Natural killer cell (primary cell): ENCODE results near the gene CNNM4. TPM values are rescaled to one million over a fixed set of nuclear protein-coding genes. Genes with fewer than 3 reads are reported as not detected.

Source experiments
- ATAC-seq, 3 donors: fragments of 150-1000 bp in 2 of 3; fragments of 200-7000 bp in 1 of 3; cut with Tn5 transposase; 1 replicate in 1 of 3; 2 replicates in 2 of 3; pipeline ENCODE4 v1.10.0; 2021; ENCODE audit warnings: mild to moderate bottlenecking in 2 of 3, moderate library complexity in 2 of 3
- DNase-seq, 2 donors: peaks; one replicate each; pipeline versions ENCODE4 v3.0.0 to v3.0.0-alpha.2; 2013 to 2021; ENCODE audit warnings: mixed read lengths in 1 of 2
- H3K27ac ChIP-seq: one replicate; pipeline ENCODE4 v1.5.1; 2013; ENCODE audit warnings: mild to moderate bottlenecking, low read length
- H3K27me3 ChIP-seq: one replicate; pipeline ENCODE4 v1.6.1; 2013; ENCODE audit warnings: low read length; ENCODE audit not compliant: control insufficient read depth, insufficient read depth
- H3K36me3 ChIP-seq: one replicate; pipeline ENCODE4 v1.6.1; 2013; ENCODE audit warnings: low read length; ENCODE audit not compliant: control insufficient read depth, insufficient read depth
- H3K4me1 ChIP-seq: one replicate; pipeline ENCODE4 v1.6.1; 2013; ENCODE audit warnings: low read length; ENCODE audit not compliant: control insufficient read depth, insufficient read depth
- H3K4me3 ChIP-seq: one replicate; pipeline ENCODE4 v1.5.1; 2013; ENCODE audit warnings: low read length
- H3K9me3 ChIP-seq: one replicate; pipeline ENCODE4 v1.6.1; 2013; ENCODE audit warnings: low read length; ENCODE audit not compliant: control insufficient read depth, insufficient read depth
- H3K27ac Mint-ChIP-seq, 2 donors: one replicate each; pipeline ENCODE4 v1.8.0; 2022; ENCODE audit warnings: mild to moderate bottlenecking in 2 of 2, mixed read lengths in 2 of 2, moderate library complexity in 1 of 2
- H3K27me3 Mint-ChIP-seq, 2 donors: one replicate each; pipeline ENCODE4 v1.8.0; 2022; ENCODE audit warnings: low read depth in 2 of 2, mixed read lengths in 2 of 2
- H3K36me3 Mint-ChIP-seq: one replicate; pipeline ENCODE4 v1.8.0; 2022; ENCODE audit warnings: mixed read lengths
- H3K4me1 Mint-ChIP-seq, 2 donors: one replicate each; pipeline ENCODE4 v1.8.0; 2022; ENCODE audit warnings: mixed read lengths in 2 of 2
- H3K4me3 Mint-ChIP-seq: one replicate; pipeline ENCODE4 v1.8.0; 2022; ENCODE audit warnings: mild to moderate bottlenecking, moderate library complexity, mixed read lengths
- H3K9me3 Mint-ChIP-seq, 2 donors: one replicate each; pipeline ENCODE4 v1.8.0; 2022; ENCODE audit warnings: mixed read lengths in 2 of 2
- WGBS: methylation state at CpG from one replicate; pipeline ENCODE4 v1.1.7; 2013; ENCODE audit warnings: missing lambda C conversion rate; ENCODE audit not compliant: insufficient coverage; 5-methylcytosine and 5-hydroxymethylcytosine counted together
- intact Hi-C: fragments of 100-400 bp; cut with micrococcal nuclease; formaldehyde crosslinking; loops from one replicate; pipeline ENCODE4 v1.14.2; 2022
- total RNA-seq, 4 donors: library from RNA; stranded (reverse); fragments of 120-200 nt in 1 of 4; gene quantifications; one replicate each; pipeline versions ENCODE4 v1.2.3 to v1.2.4, GENCODE V29; 2013 to 2022
- TF ChIP-seq, protein P1 (sequence below): fragments of 200-600 bp; IDR thresholded peaks from one replicate; pipeline ENCODE4 v1.8.0; 2022; ENCODE audit warnings: antibody characterized with exemption

Gene CNNM4
- total RNA-seq, 3 donors from 2014 or later (not counting 1 experiment from before 2014, with no cell fraction given) = 9.9 to 12.1 (median 10.7) TPM

DNA sequence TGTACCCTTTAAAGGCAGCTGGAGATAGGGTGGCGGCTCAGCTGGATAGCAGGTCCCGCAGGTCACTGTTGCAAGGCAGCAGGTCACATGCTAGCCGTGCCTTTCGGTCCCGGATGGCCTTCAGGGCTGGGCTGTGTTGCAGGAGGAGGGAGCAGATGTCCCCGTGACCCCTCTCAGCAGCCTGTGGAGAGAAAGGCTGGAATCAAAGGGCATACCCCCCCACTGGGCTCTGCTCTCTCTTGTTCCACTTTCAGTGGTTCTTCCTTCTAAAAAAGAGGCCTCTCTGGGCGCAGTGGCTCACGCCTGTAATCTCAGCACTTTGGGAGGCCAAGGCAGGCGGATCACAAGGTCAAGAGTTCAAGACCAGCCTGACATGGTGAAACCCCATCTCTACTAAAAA is 87.6 kb downstream of the CNNM4 start:
- WGBS = 98% methylated on average over 9 of the region's 9 CpGs
- Histone ChIP-seq H3K4me1 (no peaks in the 10 kb centered on the region), H3K9me3 (no peaks in the 10 kb centered on the region), H3K27me3 (no peaks in the 10 kb centered on the region), H3K27ac (no peak overlapping the region), H3K36me3 (peaks cover 40% of the 10 kb centered on the region), H3K4me3 (no peak overlapping the region)
- H3K27me3 Mint-ChIP-seq = no peaks in the 10 kb centered on the region
- no peaks in the 10 kb centered on the region for H3K4me1 Mint-ChIP-seq
- no peak overlapping the region for H3K27ac Mint-ChIP-seq
- no peaks in the 10 kb centered on the region for H3K9me3 Mint-ChIP-seq
- H3K4me3 Mint-ChIP-seq = no peak overlapping the region
- no peak for ATAC-seq
- no peak for DNase-seq
- H3K36me3 Mint-ChIP-seq = no peaks in the 10 kb centered on the region
- intact Hi-C loops = no loop called here
- TF ChIP-seq, protein P1, sequence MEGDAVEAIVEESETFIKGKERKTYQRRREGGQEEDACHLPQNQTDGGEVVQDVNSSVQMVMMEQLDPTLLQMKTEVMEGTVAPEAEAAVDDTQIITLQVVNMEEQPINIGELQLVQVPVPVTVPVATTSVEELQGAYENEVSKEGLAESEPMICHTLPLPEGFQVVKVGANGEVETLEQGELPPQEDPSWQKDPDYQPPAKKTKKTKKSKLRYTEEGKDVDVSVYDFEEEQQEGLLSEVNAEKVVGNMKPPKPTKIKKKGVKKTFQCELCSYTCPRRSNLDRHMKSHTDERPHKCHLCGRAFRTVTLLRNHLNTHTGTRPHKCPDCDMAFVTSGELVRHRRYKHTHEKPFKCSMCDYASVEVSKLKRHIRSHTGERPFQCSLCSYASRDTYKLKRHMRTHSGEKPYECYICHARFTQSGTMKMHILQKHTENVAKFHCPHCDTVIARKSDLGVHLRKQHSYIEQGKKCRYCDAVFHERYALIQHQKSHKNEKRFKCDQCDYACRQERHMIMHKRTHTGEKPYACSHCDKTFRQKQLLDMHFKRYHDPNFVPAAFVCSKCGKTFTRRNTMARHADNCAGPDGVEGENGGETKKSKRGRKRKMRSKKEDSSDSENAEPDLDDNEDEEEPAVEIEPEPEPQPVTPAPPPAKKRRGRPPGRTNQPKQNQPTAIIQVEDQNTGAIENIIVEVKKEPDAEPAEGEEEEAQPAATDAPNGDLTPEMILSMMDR = no peak

DNA sequence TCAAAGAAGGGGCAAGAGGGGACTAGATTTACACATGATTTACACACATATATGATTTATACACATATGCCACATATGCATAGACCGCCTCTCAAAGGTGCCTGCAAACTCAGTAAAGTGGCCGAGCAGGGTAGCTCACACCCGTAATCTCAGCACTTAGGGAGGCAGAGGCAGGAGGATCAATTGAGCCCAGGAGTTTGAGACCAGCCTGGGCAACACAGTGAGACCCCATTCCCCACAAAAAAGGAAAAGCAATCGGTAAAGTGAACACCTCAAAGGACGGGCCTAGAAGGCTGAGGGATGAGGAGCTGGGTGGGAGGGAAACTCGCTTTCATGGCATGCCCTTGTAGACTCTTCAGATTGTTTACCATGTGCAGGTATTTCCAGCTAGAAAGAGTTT is 92.0 kb downstream of the CNNM4 start:
- no peaks in the 10 kb centered on the region for H3K27me3 Mint-ChIP-seq
- H3K27ac ChIP-seq = no peak overlapping the region
- 94% methylated on average over 6 of the region's 6 CpGs for WGBS
- H3K4me3 ChIP-seq = no peak overlapping the region
- H3K4me1 Mint-ChIP-seq = peaks cover 20 to 23% of the 10 kb centered on the region in 2 donors
- H3K9me3 Mint-ChIP-seq = no peaks in the 10 kb centered on the region
- H3K27ac Mint-ChIP-seq = no peak overlapping the region
- no peak for DNase-seq
- no peak for ATAC-seq
- TF ChIP-seq, protein P1 = no peak
- H3K9me3 ChIP-seq = no peaks in the 10 kb centered on the region
- H3K36me3 Mint-ChIP-seq = no peaks in the 10 kb centered on the region
- peaks cover 15% of the 10 kb centered on the region for H3K4me1 ChIP-seq
- H3K4me3 Mint-ChIP-seq = no peak overlapping the region
- intact Hi-C loops = loop anchor here (10.0 kb wide), 1 partner anchor 262 kb away; the partner anchor contains the start of gene ANKRD36
- no peaks in the 10 kb centered on the region for H3K27me3 ChIP-seq
- H3K36me3 ChIP-seq = peaks cover 46% of the 10 kb centered on the region

DNA sequence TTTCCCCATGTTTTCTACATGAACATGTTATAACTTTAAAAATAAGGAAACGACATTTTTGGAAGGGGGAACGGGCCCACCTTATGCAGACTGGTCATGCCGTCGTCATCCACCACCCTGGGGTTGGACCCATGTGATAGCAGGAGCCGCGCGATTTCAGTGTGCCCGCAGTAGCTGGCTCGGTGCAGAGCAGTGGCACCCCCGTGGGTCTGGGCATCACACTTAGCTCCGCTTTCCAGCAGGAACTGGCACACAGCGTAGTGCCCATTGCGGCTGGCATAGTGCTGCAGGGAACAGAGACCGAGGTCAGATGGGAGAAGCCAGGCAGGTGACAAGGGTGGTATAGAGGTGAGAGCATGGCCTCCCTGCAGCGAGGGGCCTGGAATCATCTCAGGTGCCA is 92.6 kb downstream of the CNNM4 start:
- no peak overlapping the region for H3K4me3 ChIP-seq
- Mint-ChIP-seq H3K27ac (no peak overlapping the region), H3K36me3 (no peaks in the 10 kb centered on the region), H3K27me3 (no peaks in the 10 kb centered on the region), H3K9me3 (no peaks in the 10 kb centered on the region), H3K4me1 (peaks cover 21 to 26% of the 10 kb centered on the region in 2 donors), H3K4me3 (no peak overlapping the region)
- no peak for DNase-seq
- intact Hi-C loops = loop anchor here (10.0 kb wide), 1 partner anchor 261 kb away; the partner anchor contains the start of gene ANKRD36
- no peak for ATAC-seq
- no peaks in the 10 kb centered on the region for H3K9me3 ChIP-seq
- no peak overlapping the region for H3K27ac ChIP-seq
- peaks cover 17% of the 10 kb centered on the region for H3K4me1 ChIP-seq
- peaks cover 40% of the 10 kb centered on the region for H3K36me3 ChIP-seq
- no peaks in the 10 kb centered on the region for H3K27me3 ChIP-seq
- WGBS = 96% methylated on average over 15 of the region's 15 CpGs
- TF ChIP-seq, protein P1 = no peak
